ENCODE data around the gene TSPOAP1.

The TSPOAP1 gene

DNA sequence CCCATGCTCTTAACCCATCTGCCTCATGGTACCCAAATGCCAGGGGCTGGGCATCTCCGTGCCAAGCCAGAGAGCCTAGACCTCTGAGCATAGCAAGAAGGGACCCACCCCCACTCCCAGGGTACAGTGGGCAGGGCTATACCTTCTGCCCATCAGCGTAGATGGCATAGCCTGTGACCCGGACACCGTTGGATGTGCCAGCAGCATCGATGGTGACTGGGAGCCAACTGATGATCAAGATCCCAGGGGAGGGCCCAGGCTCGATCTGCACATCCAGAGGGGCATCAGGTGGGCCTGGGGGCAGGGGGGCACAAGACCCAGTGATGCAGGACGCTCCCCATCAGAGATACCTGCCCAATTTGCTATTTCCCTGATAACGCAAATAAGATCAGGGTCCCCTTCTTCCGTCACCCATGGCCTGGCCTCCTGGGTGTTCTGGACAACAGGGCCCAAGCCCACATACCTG lies 17.1 kb downstream of the TSPOAP1 start:
- H4K20me1 ChIP-seq (ENCODE audit: control insufficient read depth, insufficient read depth, low read depth, low read length), result no peaks in the 10 kb centered on the region
- no peak overlapping the region for H3K4me3 ChIP-seq (ENCODE audit: low read length)
- TF ChIP-seq EZH2phosphoT487 (IDR thresholded peaks at IDR 0.05; ENCODE audit: borderline replicate concordance, low read length), result no peak
- TF ChIP-seq, protein P1, sequence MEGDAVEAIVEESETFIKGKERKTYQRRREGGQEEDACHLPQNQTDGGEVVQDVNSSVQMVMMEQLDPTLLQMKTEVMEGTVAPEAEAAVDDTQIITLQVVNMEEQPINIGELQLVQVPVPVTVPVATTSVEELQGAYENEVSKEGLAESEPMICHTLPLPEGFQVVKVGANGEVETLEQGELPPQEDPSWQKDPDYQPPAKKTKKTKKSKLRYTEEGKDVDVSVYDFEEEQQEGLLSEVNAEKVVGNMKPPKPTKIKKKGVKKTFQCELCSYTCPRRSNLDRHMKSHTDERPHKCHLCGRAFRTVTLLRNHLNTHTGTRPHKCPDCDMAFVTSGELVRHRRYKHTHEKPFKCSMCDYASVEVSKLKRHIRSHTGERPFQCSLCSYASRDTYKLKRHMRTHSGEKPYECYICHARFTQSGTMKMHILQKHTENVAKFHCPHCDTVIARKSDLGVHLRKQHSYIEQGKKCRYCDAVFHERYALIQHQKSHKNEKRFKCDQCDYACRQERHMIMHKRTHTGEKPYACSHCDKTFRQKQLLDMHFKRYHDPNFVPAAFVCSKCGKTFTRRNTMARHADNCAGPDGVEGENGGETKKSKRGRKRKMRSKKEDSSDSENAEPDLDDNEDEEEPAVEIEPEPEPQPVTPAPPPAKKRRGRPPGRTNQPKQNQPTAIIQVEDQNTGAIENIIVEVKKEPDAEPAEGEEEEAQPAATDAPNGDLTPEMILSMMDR (IDR thresholded peaks at IDR 0.05; ENCODE audit: low read depth, low read length, poor library complexity, severe bottlenecking), result no peak
- no peaks in the 10 kb centered on the region for H3K79me2 ChIP-seq (ENCODE audit: control insufficient read depth, low read length)
- H3K9me2 ChIP-seq (replicated peaks; ENCODE audit: control insufficient read depth, low read length), result no peaks in the 10 kb centered on the region
- no peaks in the 10 kb centered on the region for H3K9me3 ChIP-seq (ENCODE audit: control insufficient read depth, insufficient read depth, low read length)
- no peak overlapping the region for H3K27ac ChIP-seq (ENCODE audit: low read depth, low read length)
- no peaks in the 10 kb centered on the region for H3K4me1 ChIP-seq (ENCODE audit: control insufficient read depth, low read length)
- no peak overlapping the region for H3K4me2 ChIP-seq (ENCODE audit: low read length)
- no peaks in the 10 kb centered on the region for H3K27me3 ChIP-seq (ENCODE audit: control insufficient read depth, low read length)
- H3K36me3 ChIP-seq (ENCODE audit: control insufficient read depth, low read length), result no peaks in the 10 kb centered on the region
- H3F3A ChIP-seq (ENCODE audit: control insufficient read depth, insufficient read depth), result no peaks in the 10 kb centered on the region

DNA sequence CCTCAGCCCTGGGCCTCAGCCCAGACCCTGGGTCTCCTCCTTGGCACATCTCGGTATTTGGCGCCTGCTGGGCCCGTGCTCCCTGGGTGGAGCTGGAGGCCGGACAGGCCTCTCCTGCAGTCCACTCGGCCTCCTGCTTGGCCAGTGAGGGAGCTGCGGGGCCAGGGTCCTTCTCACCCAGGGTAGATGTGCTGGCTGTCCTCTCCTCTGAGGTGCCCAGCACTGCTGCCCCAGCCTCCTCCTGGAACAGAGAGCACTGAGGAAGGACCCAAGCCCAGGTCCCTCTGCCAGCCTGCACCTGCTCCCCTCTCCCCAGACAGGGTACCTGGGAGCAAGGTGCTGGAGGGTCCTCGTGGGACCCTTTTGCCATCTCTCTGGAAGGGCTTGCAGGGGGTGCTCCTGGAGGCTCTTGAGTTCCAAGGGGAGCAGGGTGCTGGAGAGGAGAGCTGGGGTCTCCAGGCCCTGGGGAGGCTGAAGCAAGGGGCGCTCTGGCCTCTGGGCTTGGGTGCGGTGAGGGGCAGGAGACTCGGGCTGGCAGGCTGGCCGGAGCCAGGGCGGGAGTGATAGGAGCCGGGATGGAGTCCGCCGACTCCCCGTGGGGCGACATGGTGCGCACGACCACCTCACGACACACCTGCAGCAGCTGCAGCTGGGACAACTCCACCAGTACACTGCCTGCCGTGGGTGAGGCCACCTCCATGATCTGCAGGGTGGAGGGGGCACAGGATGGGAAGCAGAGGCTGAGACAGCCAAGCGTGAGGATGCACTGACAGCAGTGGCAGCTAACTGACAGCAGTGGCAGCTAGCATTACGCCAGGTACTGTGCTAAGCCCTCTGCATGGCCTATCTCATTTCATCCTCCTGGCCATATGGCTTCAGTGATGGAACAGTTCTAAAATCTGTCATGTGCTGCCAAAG lies 17.8 kb downstream of the TSPOAP1 start:
- Histone ChIP-seq H3K27me3 (ENCODE audit: control insufficient read depth, low read length) (no peaks in the 10 kb centered on the region), H3F3A (ENCODE audit: control insufficient read depth, insufficient read depth) (no peaks in the 10 kb centered on the region), H3K27ac (ENCODE audit: low read depth, low read length) (no peak overlapping the region), H3K4me2 (ENCODE audit: low read length) (no peak overlapping the region), H3K79me2 (ENCODE audit: control insufficient read depth, low read length) (no peaks in the 10 kb centered on the region), H3K36me3 (ENCODE audit: control insufficient read depth, low read length) (no peaks in the 10 kb centered on the region), H3K4me3 (ENCODE audit: low read length) (no peak overlapping the region), H3K9me2 (replicated peaks; ENCODE audit: control insufficient read depth, low read length) (no peaks in the 10 kb centered on the region), H3K9me3 (ENCODE audit: control insufficient read depth, insufficient read depth, low read length) (no peaks in the 10 kb centered on the region), H3K4me1 (ENCODE audit: control insufficient read depth, low read length) (no peaks in the 10 kb centered on the region), H4K20me1 (ENCODE audit: control insufficient read depth, insufficient read depth, low read depth, low read length) (no peaks in the 10 kb centered on the region)
- TF ChIP-seq, protein P1 (IDR thresholded peaks at IDR 0.05; ENCODE audit: low read depth, low read length, poor library complexity, severe bottlenecking), result no peak
- no peak for TF ChIP-seq EZH2phosphoT487 (IDR thresholded peaks at IDR 0.05; ENCODE audit: borderline replicate concordance, low read length)

DNA sequence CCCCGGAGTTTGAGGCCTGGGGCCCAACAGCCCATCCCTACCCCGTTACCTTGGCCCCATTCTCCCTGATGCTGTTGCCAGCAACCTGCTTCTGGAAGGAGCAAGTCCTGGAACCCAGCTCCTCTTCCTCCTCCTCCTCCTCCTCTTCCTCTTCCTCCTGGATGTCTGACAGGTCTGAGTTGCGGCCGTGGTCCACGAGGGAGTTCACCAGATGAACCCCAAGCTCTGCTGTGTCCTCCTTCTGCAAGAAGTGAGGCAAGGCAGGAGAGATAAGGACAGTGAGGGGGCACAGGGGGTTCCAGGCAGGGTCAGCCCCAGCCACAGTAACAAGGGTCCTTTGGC lies 18.7 kb downstream of the TSPOAP1 start:
- Histone ChIP-seq H3K4me1 (ENCODE audit: control insufficient read depth, low read length) (no peaks in the 10 kb centered on the region), H3K4me2 (ENCODE audit: low read length) (no peak overlapping the region), H3K36me3 (ENCODE audit: control insufficient read depth, low read length) (no peaks in the 10 kb centered on the region), H3K27me3 (ENCODE audit: control insufficient read depth, low read length) (no peaks in the 10 kb centered on the region), H3K79me2 (ENCODE audit: control insufficient read depth, low read length) (no peaks in the 10 kb centered on the region), H3F3A (ENCODE audit: control insufficient read depth, insufficient read depth) (no peaks in the 10 kb centered on the region), H3K9me2 (replicated peaks; ENCODE audit: control insufficient read depth, low read length) (no peaks in the 10 kb centered on the region), H3K27ac (ENCODE audit: low read depth, low read length) (no peak overlapping the region), H3K9me3 (ENCODE audit: control insufficient read depth, insufficient read depth, low read length) (no peaks in the 10 kb centered on the region), H3K4me3 (ENCODE audit: low read length) (no peak overlapping the region), H4K20me1 (ENCODE audit: control insufficient read depth, insufficient read depth, low read depth, low read length) (no peaks in the 10 kb centered on the region)
- TF ChIP-seq, protein P1 (IDR thresholded peaks at IDR 0.05; ENCODE audit: low read depth, low read length, poor library complexity, severe bottlenecking), result no peak
- TF ChIP-seq EZH2phosphoT487 (IDR thresholded peaks at IDR 0.05; ENCODE audit: borderline replicate concordance, low read length), result no peak
